Heart right ventricle (tissue), 16 donors: ENCODE results near the gene IQCB1. TPM values are rescaled to one million over a fixed set of nuclear protein-coding genes. Genes with fewer than 3 reads are reported as not detected.
"Not testable (repeated sequence)": the region's sequence is repeated elsewhere in the genome, so short reads cannot be mapped to it uniquely, and the experiment has no call there.

Experiments
- ATAC-seq, 8 donors: fragments of 200-7000 bp; cut with Tn5 transposase; one replicate each; pipeline ENCODE4 v1.9.1; 2020; ENCODE audit warnings: mild to moderate bottlenecking in 8 of 8, moderate library complexity in 8 of 8, moderate number of reproducible peaks in 1 of 8
- DNase-seq, 2 donors: peaks; one replicate each; pipeline ENCODE4 v3.0.0-alpha.2; 2020
- H3K27ac ChIP-seq, 10 donors: fragments of 200-600 bp; sonication (generic) in 2 of 10; one replicate each; pipeline versions ENCODE4 v1.5.0 to v1.8.0; 2020 to 2022; ENCODE audit warnings: mild to moderate bottlenecking in 3 of 10
- H3K27me3 ChIP-seq, 7 donors: fragments of 200-600 bp; one replicate each; pipeline ENCODE4 v1.8.0; 2021 to 2022; ENCODE audit warnings: mild to moderate bottlenecking in 2 of 7
- H3K36me3 ChIP-seq, 9 donors: fragments of 200-600 bp; sonication (generic) in 1 of 9; one replicate each; pipeline versions ENCODE4 v1.5.0 to v1.8.0; 2020 to 2022; ENCODE audit warnings: mild to moderate bottlenecking in 2 of 9
- H3K4me1 ChIP-seq, 9 donors: fragments of 200-600 bp; sonication (generic) in 1 of 9; one replicate each; pipeline versions ENCODE4 v1.5.0 to v1.8.0; 2020 to 2022; ENCODE audit warnings: mild to moderate bottlenecking in 4 of 9
- H3K4me3 ChIP-seq, 10 donors: fragments of 200-600 bp; sonication (generic) in 2 of 10; one replicate each; pipeline versions ENCODE4 v1.5.0 to v1.8.0; 2020 to 2022; ENCODE audit warnings: mild to moderate bottlenecking in 7 of 10, moderate library complexity in 2 of 10
- H3K9me3 ChIP-seq, 11 donors: fragments of 200-600 bp in 10 of 11; sonication (generic) in 2 of 11; one replicate each; pipeline versions ENCODE4 v1.5.0 to v1.8.0; 2013 to 2022; ENCODE audit warnings: mild to moderate bottlenecking in 2 of 11, control low read depth in 1 of 11, moderate library complexity in 1 of 11
- CTCF ChIP-seq, 9 donors: fragments of 200-600 bp; sonication (generic) in 2 of 9; IDR thresholded peaks; one replicate each; pipeline versions ENCODE4 v1.5.0 to v1.8.0; 2021 to 2022; ENCODE audit warnings: antibody characterized with exemption in 9 of 9, mild to moderate bottlenecking in 5 of 9, moderate library complexity in 1 of 9
- WGBS, 2 donors: extraction: QIAGEN DNeasy Blood & Tissue Kit; methylation state at CpG; one replicate each; pipeline ENCODE4 v1.1.7; 2013; ENCODE audit warnings: inconsistent platforms in 1 of 2; 5-methylcytosine and 5-hydroxymethylcytosine counted together
- intact Hi-C, 10 donors: fragments of 100-400 bp; cut with DNase I; formaldehyde crosslinking; loops; one replicate each; pipeline versions ENCODE4 v1.11.1 to v1.14.2; 2022
- polyA plus RNA-seq, 2 donors: library from polyadenylated mRNA; stranded (reverse); fragments of 200-250 nt; gene quantifications; one replicate each; pipeline ENCODE4 v1.2.3, GENCODE V29; 2013
- total RNA-seq, 10 donors: library from RNA; stranded (reverse); fragmentation: NEBNext Ultra II Directional in 3 of 10; extraction: Animal tissue kit (Norgen Biotek cat#: 25700) in 3 of 10; gene quantifications; one replicate each; pipeline versions ENCODE4 v1.2.1 to v1.2.4, GENCODE V29; 2021 to 2023
- donor health status: Arrhythmogenic right ventricular cardiomyopathy.
- donor health status: ischemic (EF 13 %, LVEDD 7.1; RV severe dilation, severe dysfunction).
- donor health status: healthy with polysubstance abuse.
- donor health status: DM: no; HTN: yes; CAD: no.
- donor health status: DM: no; HTN: no; CAD: no.
- donor health status: ischemic (EF 25% LVEDD 6.9; RV normal size, moderate dysfunction).
- donor health status: ischemic (EF 25% LVEDD 5.7; RV mildly dilated, moderate dysfunction).
- donor health status: healthy.
- donor health status: DM: yes; HTN: yes; CAD: no.
- donor health status: Ischemic cardiomyopathy.
- donor health status: ischemic (EF 35%, LVEDD 5.7; RV mildly dilated, moderate dysfunction).
- donor health status: nonischemic (EF 11% LVEDD 7.7; RV severe dilation, severe dysfunction).
- donor health status: DM: yes; HTN: yes; CAD: no.
- donor health status: PGD.
- donor health status: ischemic (EF 29% LVEDD 5.4; RV normal size, mild dysfunction).
- donor health status: nonischemic (EF 23%, LVEDD 6.1; RV moderate dilation, normal function).

Gene IQCB1
- total and polyA plus RNA-seq, 12 donors = 4.9 to 9.9 (median 7.1) TPM

GRCh38 chr3:121747976-121748375, 86.9 kb downstream of the IQCB1 start:
- TF ChIP-seq CTCF (IDR thresholded peaks at IDR 0.05) = no peak
- peak overlapping the region in 9 of 10 donors; percentile 68 to 94 (median 83) for H3K4me3 ChIP-seq
- peaks cover 0 to 4% (median 0%) of the 10 kb centered on the region in 11 donors for H3K9me3 ChIP-seq
- peaks cover 0 to 4% (median 0%) of the 10 kb centered on the region in 9 donors for H3K36me3 ChIP-seq
- peaks cover 12 to 49% (median 35%) of the 10 kb centered on the region in 9 donors for H3K4me1 ChIP-seq
- intact Hi-C loops = loop anchor here in 1 of 10 donors (5.0 kb wide), 1 partner anchor 201 kb away; the partner anchor contains the start of gene POLQ
- H3K27me3 ChIP-seq = no peaks in the 10 kb centered on the region
- 22 to 25% methylated on average over 3 of the region's 3 CpGs for WGBS, 2 donors
- no peak for DNase-seq
- no peak for ATAC-seq
- H3K27ac ChIP-seq = peak overlapping the region in 4 of 10 donors; percentile 92 to 96 (median 94)

GRCh38 chr3:121743106-121743505, 91.8 kb downstream of the IQCB1 start:
- H3K4me3 ChIP-seq, DNase-seq, H3K27me3 ChIP-seq, H3K27ac ChIP-seq, intact Hi-C loops, H3K36me3 ChIP-seq, ATAC-seq: not testable (repeated sequence)
- WGBS, 2 donors = 98% methylated on average over 2 of the region's 2 CpGs
- H3K9me3 ChIP-seq = peaks cover 0 to 17% (median 5%) of the 10 kb centered on the region in 11 donors
- H3K4me1 ChIP-seq = peaks cover 7 to 61% (median 33%) of the 10 kb centered on the region in 9 donors

- Histone ChIP-seq H3K4me1 (peaks cover 0 to 40% (median 18%) of the 10 kb centered on the region in 9 donors), H3K27me3 (no peaks in the 10 kb centered on the region), H3K27ac (no peak overlapping the region), H3K4me3 (no peak overlapping the region), H3K9me3 (peaks cover 0 to 17% (median 5%) of the 10 kb centered on the region in 11 donors), H3K36me3 (peaks cover 0 to 8% (median 0%) of the 10 kb centered on the region in 9 donors)
- 60 to 66% methylated on average over 2 of the region's 2 CpGs for WGBS, 2 donors
- DNase-seq (no peak), ATAC-seq (no peak)
- intact Hi-C loops = no loop called here
- no peak for TF ChIP-seq CTCF (IDR thresholded peaks at IDR 0.05)
Measured at GRCh38 chr3:121740896-121741295, 94.0 kb downstream of the IQCB1 start.

- ATAC-seq (no peak), DNase-seq (no peak)
- Histone ChIP-seq H3K4me1 (peaks cover 0 to 37% (median 14%) of the 10 kb centered on the region in 9 donors), H3K27ac (no peak overlapping the region), H3K9me3 (peaks cover 0 to 17% (median 5%) of the 10 kb centered on the region in 11 donors), H3K4me3 (no peak overlapping the region), H3K27me3 (no peaks in the 10 kb centered on the region), H3K36me3 (peaks cover 0 to 8% (median 0%) of the 10 kb centered on the region in 9 donors)
- intact Hi-C loops = no loop called here
- no peak for TF ChIP-seq CTCF (IDR thresholded peaks at IDR 0.05)
Measured at GRCh38 chr3:121739902-121740301, 95.0 kb downstream of the IQCB1 start.

GRCh38 chr3:121737644-121738043, 97.2 kb downstream of the IQCB1 start:
- DNase-seq = no peak
- no peak for TF ChIP-seq CTCF (IDR thresholded peaks at IDR 0.05)
- intact Hi-C loops = no loop called here
- Histone ChIP-seq H3K36me3 (peaks cover 0 to 2% (median 0%) of the 10 kb centered on the region in 9 donors), H3K4me3 (no peak overlapping the region), H3K9me3 (peaks cover 0 to 10% (median 5%) of the 10 kb centered on the region in 11 donors), H3K27me3 (no peaks in the 10 kb centered on the region), H3K4me1 (peaks cover 0 to 42% (median 19%) of the 10 kb centered on the region in 9 donors), H3K27ac (no peak overlapping the region)
- ATAC-seq = no peak
- WGBS, 2 donors = 88% methylated on average over 4 of the region's 4 CpGs
